ENCODE data around the gene PRMT1. TPM values are rescaled to one million over a fixed set of nuclear protein-coding genes. Genes with fewer than 3 reads are reported as not detected.

The PRMT1 gene
- 427 TPM for polyA plus RNA-seq (2013, experiment 1 of 2)
- polyA plus RNA-seq (2013, experiment 2 of 2), result 426 TPM

GRCh38 chr19:49677231-49677900 is at the start of gene PRMT1:
Gene PRMT1 (plus strand): TSS chr19:49677271. CDS start chr19:49677281, 10 bp downstream.
- peak; percentile 87 for DNase-seq
- peak within 1 kb of the TSS; percentile 97 for H2BK5ac ChIP-seq (ENCODE audit: low read length)
- no peak within 1 kb of the TSS for H2BK15ac ChIP-seq (replicated peaks; ENCODE audit: low read depth)
- H3K4me1 ChIP-seq (ENCODE audit: control insufficient read depth, low read depth, low read length), result peaks cover 8% of the 10 kb centered on the region
- H4K8ac ChIP-seq (ENCODE audit: low read depth, low read length), result peak within 1 kb of the TSS; percentile 3
- peak within 1 kb of the TSS; percentile 97 for H3K4me2 ChIP-seq (ENCODE audit: low read length)
- H2AK5ac ChIP-seq (ENCODE audit: low read length), result peak within 1 kb of the TSS; percentile 59
- peak within 1 kb of the TSS; percentile 91 for H3K27ac ChIP-seq (ENCODE audit: low read depth, low read length)
- H3K23ac ChIP-seq (ENCODE audit: low read length), result peak within 1 kb of the TSS; percentile 99
- H3K79me1 ChIP-seq (ENCODE audit: low read length), result peaks cover 11% of the 10 kb centered on the region
- H4K5ac ChIP-seq (ENCODE audit: low read length), result no peak within 1 kb of the TSS
- H3K9ac ChIP-seq (ENCODE audit: low read length), result peak within 1 kb of the TSS; percentile 99
- peak within 1 kb of the TSS; percentile 99 for H3K56ac ChIP-seq (ENCODE audit: low read length)
- peaks cover 43% of the 10 kb centered on the region for H3K79me2 ChIP-seq (ENCODE audit: control insufficient read depth, insufficient read depth, low read length)
- H3K36me3 ChIP-seq (ENCODE audit: control insufficient read depth, insufficient read depth, low read length), result peaks cover 10% of the 10 kb centered on the region
- no peak within 1 kb of the TSS for H2BK120ac ChIP-seq (ENCODE audit: low read depth, low read length)
- no peaks in the 10 kb centered on the region for H3K27me3 ChIP-seq (ENCODE audit: insufficient read depth, low read length, poor library complexity)
- WGBS (ENCODE audit: extremely low coverage, insufficient coverage, low lambda C conversion rate), result no CpG with 5 or more reads among the region's 57 CpGs
- peak within 1 kb of the TSS; percentile 96 for H3K4ac ChIP-seq (ENCODE audit: low read depth, low read length)
- peak within 1 kb of the TSS; percentile 89 for H3K4me3 ChIP-seq (ENCODE audit: low read length)
- peak within 1 kb of the TSS; percentile 85 for H3K18ac ChIP-seq (ENCODE audit: low read length)

- Histone ChIP-seq H3K4ac (ENCODE audit: low read depth, low read length) (no peak overlapping the region), H2BK15ac (replicated peaks; ENCODE audit: low read depth) (no peak overlapping the region), H3K27ac (ENCODE audit: low read depth, low read length) (no peak overlapping the region), H3K4me1 (ENCODE audit: control insufficient read depth, low read depth, low read length) (no peaks in the 10 kb centered on the region), H2AK5ac (ENCODE audit: low read length) (no peak overlapping the region), H2BK5ac (ENCODE audit: low read length) (no peak overlapping the region), H3K18ac (ENCODE audit: low read length) (no peak overlapping the region), H3K4me3 (ENCODE audit: low read length) (no peak overlapping the region), H4K5ac (ENCODE audit: low read length) (no peak overlapping the region), H3K4me2 (ENCODE audit: low read length) (no peak overlapping the region), H3K56ac (ENCODE audit: low read length) (no peak overlapping the region), H3K23ac (ENCODE audit: low read length) (no peak overlapping the region), H4K8ac (ENCODE audit: low read depth, low read length) (no peak overlapping the region), H3K36me3 (ENCODE audit: control insufficient read depth, insufficient read depth, low read length) (no peaks in the 10 kb centered on the region), H3K79me2 (ENCODE audit: control insufficient read depth, insufficient read depth, low read length) (no peaks in the 10 kb centered on the region), H3K79me1 (ENCODE audit: low read length) (no peaks in the 10 kb centered on the region), H3K27me3 (ENCODE audit: insufficient read depth, low read length, poor library complexity) (no peaks in the 10 kb centered on the region), H2BK120ac (ENCODE audit: low read depth, low read length) (no peak overlapping the region), H3K9ac (ENCODE audit: low read length) (no peak overlapping the region)
- no peak for DNase-seq
- WGBS (ENCODE audit: extremely low coverage, insufficient coverage, low lambda C conversion rate), result no CpG with 5 or more reads among the region's 9 CpGs
Measured at GRCh38 chr19:49629659-49630058, 47.4 kb upstream of the PRMT1 start.

GRCh38 chr19:49631014-49631588 is 46.0 kb upstream of the PRMT1 start:
- H3K23ac ChIP-seq (ENCODE audit: low read length), result no peak overlapping the region

GRCh38 chr19:49631610-49632192 is 45.4 kb upstream of the PRMT1 start:
- no peaks in the 10 kb centered on the region for H3K4me1 ChIP-seq (ENCODE audit: control insufficient read depth, low read depth, low read length)
- no CpG with 5 or more reads among the region's 19 CpGs for WGBS (ENCODE audit: extremely low coverage, insufficient coverage, low lambda C conversion rate)

More at GRCh38 chr19:49631014-49631588, 46.0 kb upstream of the PRMT1 start:
- Histone ChIP-seq H4K8ac (ENCODE audit: low read depth, low read length) (no peak overlapping the region), H3K79me1 (ENCODE audit: low read length) (no peaks in the 10 kb centered on the region), H2BK120ac (ENCODE audit: low read depth, low read length) (no peak overlapping the region), H3K36me3 (ENCODE audit: control insufficient read depth, insufficient read depth, low read length) (no peaks in the 10 kb centered on the region), H2BK5ac (ENCODE audit: low read length) (no peak overlapping the region), H3K18ac (ENCODE audit: low read length) (no peak overlapping the region), H2BK15ac (replicated peaks; ENCODE audit: low read depth) (no peak overlapping the region), H3K9ac (ENCODE audit: low read length) (no peak overlapping the region), H3K27ac (ENCODE audit: low read depth, low read length) (no peak overlapping the region), H3K79me2 (ENCODE audit: control insufficient read depth, insufficient read depth, low read length) (no peaks in the 10 kb centered on the region), H4K5ac (ENCODE audit: low read length) (no peak overlapping the region), H3K4me2 (ENCODE audit: low read length) (no peak overlapping the region), H3K27me3 (ENCODE audit: insufficient read depth, low read length, poor library complexity) (no peaks in the 10 kb centered on the region), H3K4me3 (ENCODE audit: low read length) (no peak overlapping the region), H3K4me1 (ENCODE audit: control insufficient read depth, low read depth, low read length) (no peaks in the 10 kb centered on the region), H2AK5ac (ENCODE audit: low read length) (no peak overlapping the region), H3K4ac (ENCODE audit: low read depth, low read length) (no peak overlapping the region), H3K56ac (ENCODE audit: low read length) (no peak overlapping the region)
- no CpG with 5 or more reads among the region's 9 CpGs for WGBS (ENCODE audit: extremely low coverage, insufficient coverage, low lambda C conversion rate)
- no peak for DNase-seq

GRCh38 chr19:49632576-49632975 is 44.5 kb upstream of the PRMT1 start:
- no peak overlapping the region for H4K8ac ChIP-seq (ENCODE audit: low read depth, low read length)
- no peak overlapping the region for H3K4me2 ChIP-seq (ENCODE audit: low read length)
- H2BK15ac ChIP-seq (replicated peaks; ENCODE audit: low read depth), result no peak overlapping the region
- no peaks in the 10 kb centered on the region for H3K79me2 ChIP-seq (ENCODE audit: control insufficient read depth, insufficient read depth, low read length)
- H3K36me3 ChIP-seq (ENCODE audit: control insufficient read depth, insufficient read depth, low read length), result no peaks in the 10 kb centered on the region
- H3K4ac ChIP-seq (ENCODE audit: low read depth, low read length), result no peak overlapping the region
- H2BK5ac ChIP-seq (ENCODE audit: low read length), result no peak overlapping the region
- H3K79me1 ChIP-seq (ENCODE audit: low read length), result no peaks in the 10 kb centered on the region
- H3K4me3 ChIP-seq (ENCODE audit: low read length), result no peak overlapping the region
- WGBS (ENCODE audit: extremely low coverage, insufficient coverage, low lambda C conversion rate), result no CpG with 5 or more reads among the region's 5 CpGs
- no peaks in the 10 kb centered on the region for H3K4me1 ChIP-seq (ENCODE audit: control insufficient read depth, low read depth, low read length)
- H3K18ac ChIP-seq (ENCODE audit: low read length), result no peak overlapping the region
- H3K23ac ChIP-seq (ENCODE audit: low read length), result no peak overlapping the region
- no peak overlapping the region for H3K9ac ChIP-seq (ENCODE audit: low read length)
- no peak overlapping the region for H3K27ac ChIP-seq (ENCODE audit: low read depth, low read length)
- no peak overlapping the region for H4K5ac ChIP-seq (ENCODE audit: low read length)
- no peak overlapping the region for H2BK120ac ChIP-seq (ENCODE audit: low read depth, low read length)
- H3K56ac ChIP-seq (ENCODE audit: low read length), result no peak overlapping the region
- no peak for DNase-seq
- no peak overlapping the region for H2AK5ac ChIP-seq (ENCODE audit: low read length)
- no peaks in the 10 kb centered on the region for H3K27me3 ChIP-seq (ENCODE audit: insufficient read depth, low read length, poor library complexity)

More at GRCh38 chr19:49631610-49632192, 45.4 kb upstream of the PRMT1 start:
- no peak overlapping the region for H2BK15ac ChIP-seq (replicated peaks; ENCODE audit: low read depth)
- H4K5ac ChIP-seq (ENCODE audit: low read length), result no peak overlapping the region
- H3K4me2 ChIP-seq (ENCODE audit: low read length), result no peak overlapping the region
- no peak overlapping the region for H3K4me3 ChIP-seq (ENCODE audit: low read length)
- H2BK5ac ChIP-seq (ENCODE audit: low read length), result no peak overlapping the region
- no peaks in the 10 kb centered on the region for H3K27me3 ChIP-seq (ENCODE audit: insufficient read depth, low read length, poor library complexity)
- no peaks in the 10 kb centered on the region for H3K79me2 ChIP-seq (ENCODE audit: control insufficient read depth, insufficient read depth, low read length)
- H3K27ac ChIP-seq (ENCODE audit: low read depth, low read length), result no peak overlapping the region
- H4K8ac ChIP-seq (ENCODE audit: low read depth, low read length), result no peak overlapping the region
- DNase-seq, result no peak
- H3K18ac ChIP-seq (ENCODE audit: low read length), result no peak overlapping the region
- H3K79me1 ChIP-seq (ENCODE audit: low read length), result no peaks in the 10 kb centered on the region
- H3K23ac ChIP-seq (ENCODE audit: low read length), result no peak overlapping the region
- no peak overlapping the region for H3K56ac ChIP-seq (ENCODE audit: low read length)
- H2AK5ac ChIP-seq (ENCODE audit: low read length), result no peak overlapping the region
- no peaks in the 10 kb centered on the region for H3K36me3 ChIP-seq (ENCODE audit: control insufficient read depth, insufficient read depth, low read length)
- H2BK120ac ChIP-seq (ENCODE audit: low read depth, low read length), result no peak overlapping the region
- no peak overlapping the region for H3K9ac ChIP-seq (ENCODE audit: low read length)
- H3K4ac ChIP-seq (ENCODE audit: low read depth, low read length), result no peak overlapping the region

All from mesendoderm (in vitro differentiated cells).